Activated T-helper 1 cell treated with anti-CD3 and anti-CD28 coated beads, Interleukin-12 subunit alpha, Interleukin-12 subunit beta, Interleukin-2, Interleukin-4 antibody, amounts not matched to agents 30 ng/mL and 10 ng/mL and 1 ng/mL, durations not matched to agents 14 hours and 24 hours and 36 hours (primary cell): ENCODE data around the gene STAC2. TPM values are rescaled to one million over a fixed set of nuclear protein-coding genes. Genes with fewer than 3 reads are reported as not detected.

Experiments
- DNase-seq: peaks from one replicate; pipeline ENCODE4 v3.0.0; 2021; ENCODE audit warnings: low spot score
- H3K27ac Mint-ChIP-seq: one replicate; pipeline ENCODE4 v1.8.0; 2021; ENCODE audit warnings: mild to moderate bottlenecking, mixed read lengths
- H3K27me3 Mint-ChIP-seq: one replicate; pipeline ENCODE4 v1.8.0; 2022; ENCODE audit warnings: mild to moderate bottlenecking, moderate library complexity, mixed read lengths; ENCODE audit not compliant: insufficient read depth
- H3K36me3 Mint-ChIP-seq: one replicate; pipeline ENCODE4 v1.8.0; 2021; ENCODE audit warnings: low read depth, mixed read lengths
- H3K4me1 Mint-ChIP-seq: one replicate; pipeline ENCODE4 v1.8.0; 2021; ENCODE audit warnings: low read depth, mixed read lengths
- H3K4me3 Mint-ChIP-seq: one replicate; pipeline ENCODE4 v1.8.0; 2021; ENCODE audit warnings: mild to moderate bottlenecking, moderate library complexity, mixed read lengths
- H3K9me3 Mint-ChIP-seq: one replicate; pipeline ENCODE4 v1.8.0; 2021; ENCODE audit warnings: mixed read lengths
- intact Hi-C: fragments of 100-400 bp; cut with micrococcal nuclease; formaldehyde crosslinking; loops from one replicate; pipeline ENCODE4 v1.15.1; 2024
- total RNA-seq: library from RNA; stranded (reverse); gene quantifications from 2 replicates; pipeline ENCODE4 v1.2.3, GENCODE V29; 2022

Gene STAC2
- total RNA-seq, 1 donor from 2014 or later: 0.08 TPM

DNA sequence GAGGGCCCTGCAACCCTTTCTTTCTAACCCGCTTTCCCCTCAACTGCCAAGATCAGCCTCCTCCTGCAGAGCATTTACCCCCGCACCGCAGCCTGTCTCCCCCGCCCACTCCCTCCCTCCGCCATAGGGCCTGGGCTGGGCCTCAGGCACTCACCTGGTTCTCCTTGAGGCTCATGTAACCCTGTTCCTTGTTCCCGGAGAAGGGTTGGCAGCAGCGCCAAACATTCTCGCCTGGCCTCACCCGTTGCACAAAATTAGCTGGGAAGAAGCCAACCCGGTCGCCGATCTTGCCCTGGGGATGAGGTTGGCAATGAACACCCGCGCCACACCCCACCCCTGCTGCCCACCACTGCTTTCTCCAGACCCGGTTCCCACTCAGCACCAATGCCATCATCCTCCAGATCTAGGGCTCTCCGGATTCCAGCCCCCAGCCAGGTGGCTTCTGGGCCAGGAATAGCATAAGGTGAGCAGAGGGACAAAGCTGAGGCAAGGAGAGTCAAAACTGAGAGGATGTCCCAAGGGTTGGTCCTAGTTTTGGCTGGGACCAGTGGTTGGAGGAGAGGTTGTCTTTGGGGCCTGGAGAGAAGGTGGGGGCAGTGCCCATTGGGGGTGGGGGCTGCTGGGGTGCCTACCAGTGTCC, 12.8 kb downstream of the STAC2 start:
- Mint-ChIP-seq H3K9me3 (no peaks in the 10 kb centered on the region), H3K4me1 (peaks cover 8% of the 10 kb centered on the region), H3K27ac (no peak overlapping the region), H3K36me3 (no peaks in the 10 kb centered on the region), H3K4me3 (no peak overlapping the region), H3K27me3 (peaks cover 25% of the 10 kb centered on the region)
- intact Hi-C loops: no loop called here
- no peak for DNase-seq

DNA sequence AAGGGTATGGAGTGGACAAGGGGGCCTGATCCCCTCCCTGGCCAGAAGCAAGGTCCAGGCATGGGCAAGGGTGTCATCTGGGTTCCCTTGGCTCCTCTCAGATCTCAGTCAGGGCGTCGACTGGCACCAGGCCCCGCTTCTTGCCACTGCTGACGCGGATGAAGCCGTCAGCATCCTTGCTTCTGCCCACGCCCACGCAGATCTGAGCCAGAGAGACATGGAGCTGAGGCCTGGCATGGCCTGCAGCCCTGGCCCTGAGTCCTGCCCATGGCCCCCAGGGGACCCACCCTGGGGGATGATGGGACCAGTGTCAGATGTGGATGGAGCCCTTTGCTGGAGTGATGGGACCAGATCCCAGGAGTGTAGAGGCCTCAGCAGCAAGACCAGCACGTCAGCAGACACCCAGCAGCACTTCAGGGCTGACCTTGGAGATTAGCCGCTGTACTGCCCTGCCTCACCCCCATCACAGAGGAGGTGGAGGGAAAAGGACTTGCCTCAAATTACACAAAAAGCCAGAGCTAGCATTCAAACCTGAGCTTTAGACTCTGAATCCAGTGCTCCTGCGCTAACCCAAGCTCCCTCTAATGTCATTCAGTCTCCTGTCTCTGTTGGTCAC, 13.4 kb downstream of the STAC2 start:
- Mint-ChIP-seq H3K36me3 (no peaks in the 10 kb centered on the region), H3K27me3 (peaks cover 21% of the 10 kb centered on the region), H3K4me3 (no peak overlapping the region), H3K27ac (no peak overlapping the region), H3K4me1 (peaks cover 10% of the 10 kb centered on the region), H3K9me3 (no peaks in the 10 kb centered on the region)
- no peak for DNase-seq
- intact Hi-C loops: no loop called here

DNA sequence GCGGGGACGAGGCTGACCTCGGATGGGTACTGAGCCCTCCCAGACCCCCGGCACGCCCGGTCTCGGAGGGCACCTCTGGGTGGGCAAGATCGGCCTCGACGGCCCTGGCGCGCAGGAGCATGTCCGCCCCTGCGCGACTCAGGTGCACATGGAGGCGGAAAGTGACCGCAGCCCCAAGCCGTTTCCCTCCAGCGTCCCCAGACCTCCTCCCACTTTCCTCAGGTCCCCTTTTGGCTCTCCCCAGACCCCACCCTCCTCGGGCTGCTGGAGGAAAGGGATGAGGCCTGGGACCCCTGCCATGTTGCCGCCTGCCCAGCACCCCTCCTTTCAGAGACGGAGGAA, 15.7 kb downstream of the STAC2 start:
- peak overlapping the region; percentile 26 for H3K4me3 Mint-ChIP-seq
- H3K27ac Mint-ChIP-seq: no peak overlapping the region
- H3K27me3 Mint-ChIP-seq: peaks cover 12% of the 10 kb centered on the region
- H3K4me1 Mint-ChIP-seq: peaks cover 16% of the 10 kb centered on the region
- intact Hi-C loops: no loop called here
- peaks cover 1% of the 10 kb centered on the region for H3K36me3 Mint-ChIP-seq
- H3K9me3 Mint-ChIP-seq: no peaks in the 10 kb centered on the region
- no peak for DNase-seq

DNA sequence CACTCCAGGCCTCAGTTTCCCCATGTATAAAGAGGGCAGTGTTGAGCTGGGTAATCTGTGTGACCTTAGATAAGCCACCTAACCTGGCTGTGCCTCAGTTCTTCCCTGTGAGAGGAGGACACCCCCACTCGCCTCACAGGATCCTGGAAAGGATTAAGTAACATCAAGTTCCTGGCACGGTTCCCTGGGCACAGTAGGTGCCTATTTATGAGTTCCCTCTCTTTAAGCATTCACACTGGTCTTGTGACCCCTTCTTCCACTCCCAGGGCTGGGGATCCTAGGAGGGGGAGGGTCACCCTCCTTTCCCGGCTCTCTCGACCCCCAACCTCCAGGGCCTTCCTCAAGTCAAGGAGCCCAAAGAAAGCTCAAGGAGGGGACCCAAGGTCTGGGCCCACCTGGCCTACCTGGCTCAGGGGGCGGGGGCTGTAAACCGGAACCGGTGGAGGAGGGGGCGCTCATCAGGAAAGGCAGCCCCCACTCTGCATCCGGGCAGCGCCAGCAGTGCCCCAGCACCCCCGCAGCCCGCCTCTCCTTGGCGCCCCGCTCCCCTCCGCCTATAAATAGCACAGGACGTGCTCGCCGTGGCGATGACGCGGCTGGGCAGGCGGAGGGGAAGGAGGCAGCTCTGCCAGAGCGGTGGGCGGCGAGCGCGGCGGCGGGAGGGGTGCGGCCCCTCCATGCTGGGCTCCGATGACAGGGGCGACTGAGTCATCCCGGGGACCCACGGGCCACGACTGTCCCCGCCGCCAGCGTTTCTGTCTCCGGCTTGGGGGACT, 16.2 kb downstream of the STAC2 start:
- Mint-ChIP-seq H3K27ac (no peak overlapping the region), H3K4me1 (peaks cover 16% of the 10 kb centered on the region), H3K36me3 (peaks cover 7% of the 10 kb centered on the region), H3K27me3 (peaks cover 12% of the 10 kb centered on the region), H3K4me3 (peak overlapping the region; percentile 15), H3K9me3 (no peaks in the 10 kb centered on the region)
- DNase-seq: peak; percentile 47
- intact Hi-C loops: loop anchor here (5.0 to 10.0 kb wide), 2 partner anchors 193 to 415 kb away; partner anchors contain the start of genes FBXL20 and PPP1R1B

DNA sequence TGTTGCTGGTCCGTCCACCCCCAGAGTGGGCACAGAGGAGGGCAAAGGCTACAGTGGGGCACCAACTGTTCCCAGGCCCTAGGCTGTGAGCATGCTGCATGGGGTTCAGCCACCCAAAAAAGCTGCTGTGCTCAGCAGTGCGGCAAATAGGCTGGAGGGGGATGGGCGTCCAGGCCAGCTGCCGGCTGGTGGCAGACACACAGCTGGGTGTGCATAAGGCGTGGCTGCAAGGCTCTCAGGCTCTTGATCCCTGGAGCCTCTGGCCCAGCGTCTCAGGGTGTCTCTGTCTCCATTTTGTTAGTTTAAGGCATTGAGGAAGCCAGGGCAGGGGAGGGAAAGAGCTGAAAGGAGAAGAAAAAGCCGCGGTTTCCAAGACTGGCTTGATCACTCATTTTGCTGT, 16.9 kb downstream of the STAC2 start:
- Mint-ChIP-seq H3K9me3 (no peaks in the 10 kb centered on the region), H3K36me3 (peaks cover 11% of the 10 kb centered on the region)
- no peak for DNase-seq

DNA sequence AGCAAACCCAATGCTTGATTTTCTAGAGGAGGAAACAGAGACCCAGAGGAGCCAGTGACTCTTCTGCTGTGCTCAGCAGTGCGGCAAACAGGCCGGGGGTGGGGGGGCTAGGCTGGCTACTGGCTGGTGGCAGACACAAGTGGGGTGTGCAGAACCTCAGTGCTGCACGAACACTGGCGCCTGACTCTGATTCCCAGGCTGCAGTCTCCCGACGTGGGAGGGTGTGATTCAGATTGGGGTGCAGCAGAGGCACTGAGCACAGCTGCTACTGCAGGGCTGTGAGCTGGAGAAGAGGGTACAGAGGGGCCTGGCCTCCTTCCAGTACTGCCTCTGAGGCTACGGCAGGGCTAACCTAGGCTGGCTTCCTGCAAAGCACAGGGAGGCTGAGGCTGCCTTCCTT, 17.6 kb downstream of the STAC2 start:
- Mint-ChIP-seq H3K4me3 (no peak overlapping the region), H3K36me3 (peaks cover 17% of the 10 kb centered on the region), H3K27ac (no peak overlapping the region), H3K4me1 (peaks cover 16% of the 10 kb centered on the region), H3K9me3 (no peaks in the 10 kb centered on the region), H3K27me3 (peaks cover 12% of the 10 kb centered on the region)
- intact Hi-C loops: loop anchor here (5.0 to 10.0 kb wide), 2 partner anchors 194 to 417 kb away; partner anchors contain the start of genes FBXL20 and PPP1R1B
- no peak for DNase-seq

More for the DNA sequence above, 16.9 kb downstream of the STAC2 start:
- Mint-ChIP-seq H3K4me3 (peak overlapping the region; percentile 22), H3K27ac (no peak overlapping the region), H3K4me1 (peaks cover 16% of the 10 kb centered on the region), H3K27me3 (peaks cover 12% of the 10 kb centered on the region)
- intact Hi-C loops: loop anchor here (5.0 to 10.0 kb wide), 2 partner anchors 193 to 416 kb away; partner anchors contain the start of genes FBXL20 and PPP1R1B

DNA sequence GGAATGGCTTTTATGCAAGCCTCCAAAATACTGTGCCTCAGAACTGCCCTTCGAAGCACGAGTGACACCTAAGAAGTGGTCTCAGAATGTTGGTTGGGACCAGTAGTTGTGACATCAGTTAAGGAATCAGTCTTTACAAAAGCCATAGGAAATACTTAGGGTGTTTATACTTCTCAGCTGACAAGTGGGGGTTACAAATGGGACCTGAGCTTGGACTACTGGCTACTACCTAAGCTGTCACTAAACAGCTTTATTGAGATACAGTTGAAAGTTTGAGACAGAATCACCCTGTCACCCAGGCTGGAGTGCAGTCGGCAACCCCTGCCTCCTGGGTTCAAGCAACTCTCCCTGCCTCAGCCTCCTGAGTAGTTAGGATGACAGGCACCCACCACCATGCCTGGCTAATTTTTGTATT, 20.6 kb downstream of the STAC2 start:
- H3K27me3 Mint-ChIP-seq: peaks cover 3% of the 10 kb centered on the region
- peaks cover 43% of the 10 kb centered on the region for H3K36me3 Mint-ChIP-seq
- peaks cover 31% of the 10 kb centered on the region for H3K4me1 Mint-ChIP-seq
- H3K27ac Mint-ChIP-seq: no peak overlapping the region
- intact Hi-C loops: loop anchor here (5.0 to 10.0 kb wide), 2 partner anchors 197 to 420 kb away; partner anchors contain the start of genes FBXL20 and PPP1R1B
- H3K4me3 Mint-ChIP-seq: no peak overlapping the region
- no peak for DNase-seq
- H3K9me3 Mint-ChIP-seq: no peaks in the 10 kb centered on the region

DNA sequence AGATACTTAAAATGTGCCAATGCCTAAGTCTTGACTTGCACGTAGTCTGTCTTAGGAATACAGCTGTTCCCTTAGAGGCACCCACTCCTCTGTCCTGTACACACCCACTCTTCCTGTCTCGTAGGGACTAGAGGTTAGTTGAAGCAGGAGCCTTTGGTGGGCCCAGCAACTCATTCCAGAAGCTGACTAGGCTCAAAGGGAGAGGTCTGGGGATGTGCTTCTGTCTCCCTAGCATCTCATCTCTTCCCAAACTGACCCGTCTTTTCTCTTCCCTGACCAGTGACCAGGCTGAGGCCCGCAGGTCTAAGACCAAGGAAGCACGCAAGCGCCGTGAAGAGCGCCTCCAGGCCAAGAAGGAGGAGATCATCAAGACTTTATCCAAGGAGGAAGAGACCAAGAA, 21.5 kb downstream of the STAC2 start:
- H3K4me1 Mint-ChIP-seq: peaks cover 37% of the 10 kb centered on the region
- no peaks in the 10 kb centered on the region for H3K9me3 Mint-ChIP-seq
- peaks cover 3% of the 10 kb centered on the region for H3K27me3 Mint-ChIP-seq
- intact Hi-C loops: loop anchor here (10.0 kb wide), 1 partner anchor 421 kb away; the partner anchor contains the start of gene PPP1R1B
- H3K36me3 Mint-ChIP-seq: peaks cover 45% of the 10 kb centered on the region
- H3K4me3 Mint-ChIP-seq: no peak overlapping the region
- H3K27ac Mint-ChIP-seq: peak overlapping the region; percentile 56
- no peak for DNase-seq

DNA sequence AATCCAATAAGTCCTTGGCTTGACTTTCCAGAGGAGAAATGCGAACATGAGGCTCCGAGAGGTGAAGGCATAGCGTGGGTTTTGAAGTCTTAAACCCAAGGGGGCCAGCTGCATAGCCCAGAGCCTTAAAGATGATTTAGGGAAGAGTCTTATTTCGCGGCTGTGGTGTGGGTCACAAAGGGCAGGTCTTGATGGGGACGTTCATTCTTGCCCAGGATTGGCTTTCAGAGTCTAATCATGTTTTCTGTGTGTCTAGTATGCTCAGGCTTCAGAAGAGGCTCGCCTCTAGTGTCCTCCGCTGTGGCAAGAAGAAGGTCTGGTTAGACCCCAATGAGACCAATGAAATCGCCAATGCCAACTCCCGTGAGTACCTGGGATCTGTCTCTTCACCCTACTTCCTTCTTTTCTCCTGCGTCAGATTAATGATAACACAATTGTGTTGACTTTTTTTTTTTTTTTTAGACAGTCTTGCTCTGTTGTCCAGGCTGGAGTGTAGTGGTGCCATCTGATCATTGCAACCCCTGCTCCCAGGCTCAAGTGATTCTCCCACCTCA, 24.7 kb downstream of the STAC2 start:
- peak overlapping the region; percentile 93 for H3K4me3 Mint-ChIP-seq
- no peaks in the 10 kb centered on the region for H3K27me3 Mint-ChIP-seq
- DNase-seq: no peak
- intact Hi-C loops: loop anchor here (1.0 to 10.0 kb wide), 3 partner anchors 47 to 424 kb away; partner anchors contain the start of genes PIP4K2B and PPP1R1B
- no peaks in the 10 kb centered on the region for H3K9me3 Mint-ChIP-seq
- peaks cover 42% of the 10 kb centered on the region for H3K4me1 Mint-ChIP-seq
- H3K27ac Mint-ChIP-seq: peak overlapping the region; percentile 98
- H3K36me3 Mint-ChIP-seq: peaks cover 45% of the 10 kb centered on the region

DNA sequence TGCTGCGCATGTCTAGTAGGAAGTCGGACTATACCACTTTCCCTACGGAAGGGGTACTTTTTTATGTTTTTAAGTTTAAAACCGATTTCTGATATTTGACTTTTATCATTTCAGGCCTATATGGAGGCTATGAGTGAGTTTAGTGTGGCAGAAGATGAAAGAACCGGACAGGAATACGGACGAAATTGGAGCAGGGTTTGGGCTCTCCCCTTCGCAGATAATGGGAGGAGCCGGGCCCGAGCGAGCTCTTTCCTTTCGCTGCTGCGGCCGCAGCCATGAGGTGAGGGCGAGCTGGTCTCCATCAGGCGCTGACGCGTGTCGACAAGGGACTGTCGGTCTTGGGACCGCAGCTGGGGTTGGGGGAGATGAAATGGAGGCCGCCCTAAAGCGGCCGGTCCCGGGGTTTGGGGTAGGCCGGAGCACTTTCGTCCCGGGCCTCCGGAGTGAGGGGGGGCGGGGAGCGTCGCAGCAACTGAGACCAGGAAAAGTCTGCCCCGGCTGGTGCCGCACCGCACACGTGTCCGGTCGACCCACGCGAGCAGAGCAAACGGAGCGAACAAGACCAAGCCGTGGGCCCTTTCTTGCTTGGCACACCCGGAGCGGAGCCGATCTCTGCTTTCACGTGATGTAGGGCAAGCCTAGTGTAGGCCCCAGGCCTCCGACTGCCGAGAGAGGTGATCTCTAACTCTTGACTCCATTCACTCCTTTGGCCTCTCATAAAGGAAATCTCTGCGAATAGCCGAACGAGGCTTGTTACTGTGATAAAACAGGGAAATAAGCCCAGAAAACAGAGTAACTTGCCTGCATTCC, 25.5 kb downstream of the STAC2 start, which contains the start of gene RPL19:
TSS of gene RPL19 (plus strand) at position 214 of the 810 bp plus-strand sequence. CDS start at position 276, 62 bp downstream.
- peaks cover 47% of the 10 kb centered on the region for H3K4me1 Mint-ChIP-seq
- H3K36me3 Mint-ChIP-seq: peaks cover 45% of the 10 kb centered on the region
- no peaks in the 10 kb centered on the region for H3K9me3 Mint-ChIP-seq

DNA sequence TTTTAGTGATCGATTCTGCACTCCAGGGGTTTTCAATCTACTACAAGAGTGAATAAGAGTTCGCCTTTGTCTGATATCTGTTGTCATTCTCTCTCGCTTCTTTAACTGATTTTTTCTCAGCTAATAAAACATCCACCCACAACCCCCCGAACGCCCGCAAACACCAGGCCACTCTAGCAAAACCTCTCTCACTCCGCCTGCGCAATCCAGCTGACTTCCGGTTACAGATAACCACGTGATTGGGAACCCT, 26.0 kb downstream of the STAC2 start:
- H3K36me3 Mint-ChIP-seq: peaks cover 41% of the 10 kb centered on the region
- peak; percentile 84 for DNase-seq
- no peaks in the 10 kb centered on the region for H3K9me3 Mint-ChIP-seq
- H3K4me3 Mint-ChIP-seq: peak overlapping the region; percentile 93
- intact Hi-C loops: loop anchor here (1.0 to 10.0 kb wide), 6 partner anchors 45 to 447 kb away; partner anchors contain the start of genes CDK12, PIP4K2B, PPP1R1B and PSMB3
- H3K27me3 Mint-ChIP-seq: no peaks in the 10 kb centered on the region
- H3K27ac Mint-ChIP-seq: peak overlapping the region; percentile 98
- H3K4me1 Mint-ChIP-seq: peaks cover 47% of the 10 kb centered on the region

More for the DNA sequence above, 25.5 kb downstream of the STAC2 start, which contains the start of gene RPL19:
- Mint-ChIP-seq H3K4me3 (peak within 1 kb of the TSS; percentile 93), H3K27me3 (no peaks in the 10 kb centered on the region), H3K27ac (peak within 1 kb of the TSS; percentile 98)
- intact Hi-C loops: loop anchor here (1.0 to 10.0 kb wide), 3 partner anchors 46 to 425 kb away; partner anchors contain the start of genes PIP4K2B and PPP1R1B
- DNase-seq: peak; percentile 74

DNA sequence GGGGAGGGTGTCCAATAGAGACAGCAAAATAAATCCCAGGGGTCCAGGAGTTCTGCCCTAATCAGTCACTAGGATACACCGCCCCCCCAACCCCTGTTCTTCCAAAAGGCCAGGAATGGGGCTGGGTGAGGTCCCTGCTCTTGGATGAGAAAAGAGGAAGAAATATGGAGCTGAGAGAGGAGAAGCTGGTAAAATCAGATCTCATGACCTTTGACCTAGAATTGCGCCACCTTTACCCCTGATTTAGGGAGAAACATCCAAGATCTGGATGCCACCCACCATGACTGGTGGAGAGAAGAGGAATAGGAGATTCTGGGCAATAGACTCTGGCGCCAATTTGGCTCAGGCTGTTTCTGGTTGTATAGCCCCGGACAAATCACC, 27.6 kb downstream of the STAC2 start:
- DNase-seq: no peak
- no peaks in the 10 kb centered on the region for H3K9me3 Mint-ChIP-seq
- H3K27ac Mint-ChIP-seq: peak overlapping the region; percentile 44
- H3K27me3 Mint-ChIP-seq: no peaks in the 10 kb centered on the region
- intact Hi-C loops: loop anchor here (5.0 kb wide), 3 partner anchors 264 to 446 kb away; partner anchors contain the start of genes CDK12, PSMB3 and RPL23
- peaks cover 56% of the 10 kb centered on the region for H3K4me1 Mint-ChIP-seq
- H3K4me3 Mint-ChIP-seq: peak overlapping the region; percentile 93
- H3K36me3 Mint-ChIP-seq: peaks cover 35% of the 10 kb centered on the region
